Endothelial cell (in vitro differentiated cells): Measurements from ENCODE around the gene BRIX1. TPM values are rescaled to one million over a fixed set of nuclear protein-coding genes. Genes with fewer than 3 reads are reported as not detected.

Experiments
- DNase-seq: peaks from one replicate; pipeline ENCODE4 v3.0.0; 2021; ENCODE audit warnings: low spot score
- H3K27ac Mint-ChIP-seq: one replicate; pipeline ENCODE4 v1.8.0; 2021; ENCODE audit warnings: mixed read lengths, inconsistent platforms; ENCODE audit not compliant: unreplicated experiment
- H3K27me3 Mint-ChIP-seq: one replicate; pipeline ENCODE4 v1.8.0; 2021; ENCODE audit warnings: mild to moderate bottlenecking, moderate library complexity, mixed read lengths, inconsistent platforms; ENCODE audit not compliant: unreplicated experiment
- H3K36me3 Mint-ChIP-seq: one replicate; pipeline ENCODE4 v1.8.0; 2021; ENCODE audit warnings: mild to moderate bottlenecking, low read depth, mixed read lengths, inconsistent platforms; ENCODE audit not compliant: unreplicated experiment
- H3K4me1 Mint-ChIP-seq: one replicate; pipeline ENCODE4 v1.8.0; 2021; ENCODE audit warnings: mild to moderate bottlenecking, mixed read lengths, inconsistent platforms; ENCODE audit not compliant: unreplicated experiment
- H3K4me3 Mint-ChIP-seq: one replicate; pipeline ENCODE4 v1.8.0; 2021; ENCODE audit warnings: mild to moderate bottlenecking, mixed read lengths, inconsistent platforms; ENCODE audit not compliant: unreplicated experiment
- H3K9me3 Mint-ChIP-seq: one replicate; pipeline ENCODE4 v1.8.0; 2021; ENCODE audit warnings: mixed read lengths, inconsistent platforms; ENCODE audit not compliant: unreplicated experiment
- CTCF ChIP-seq: fragments of 200-600 bp; sonication (generic); IDR thresholded peaks from one replicate; pipeline ENCODE4 v1.5.0; 2021; ENCODE audit warnings: antibody characterized with exemption; ENCODE audit not compliant: unreplicated experiment
- total RNA-seq: library from RNA; stranded (reverse); fragmentation: NEBNext Ultra II Directional; extraction: Animal tissue kit (Norgen Biotek cat#: 25700); gene quantifications from one replicate; pipeline ENCODE4 v1.2.1, GENCODE V29; 2021; ENCODE audit not compliant: unreplicated experiment

BRIX1 gene
- total RNA-seq, 1 donor from 2014 or later: 21.2 TPM

GRCh38 chr5:34891981-34892380, 23.5 kb upstream of the BRIX1 start:
- no peaks in the 10 kb centered on the region for H3K36me3 Mint-ChIP-seq
- H3K27me3 Mint-ChIP-seq: peaks cover 2% of the 10 kb centered on the region
- TF ChIP-seq CTCF: no peak

GRCh38 chr5:34892414-34892813, 23.1 kb upstream of the BRIX1 start:
- TF ChIP-seq CTCF: no peak
- no peak overlapping the region for H3K4me3 Mint-ChIP-seq
- no peaks in the 10 kb centered on the region for H3K4me1 Mint-ChIP-seq
- no peak overlapping the region for H3K27ac Mint-ChIP-seq
- no peaks in the 10 kb centered on the region for H3K36me3 Mint-ChIP-seq
- peaks cover 2% of the 10 kb centered on the region for H3K27me3 Mint-ChIP-seq
- DNase-seq: no peak
- H3K9me3 Mint-ChIP-seq: no peaks in the 10 kb centered on the region

More at GRCh38 chr5:34891981-34892380, 23.5 kb upstream of the BRIX1 start:
- DNase-seq: no peak
- H3K9me3 Mint-ChIP-seq: no peaks in the 10 kb centered on the region
- no peak overlapping the region for H3K27ac Mint-ChIP-seq
- no peak overlapping the region for H3K4me3 Mint-ChIP-seq
- no peaks in the 10 kb centered on the region for H3K4me1 Mint-ChIP-seq

- no peak for DNase-seq
- H3K27ac Mint-ChIP-seq: no peak overlapping the region
- no peak overlapping the region for H3K4me3 Mint-ChIP-seq
- H3K4me1 Mint-ChIP-seq: no peaks in the 10 kb centered on the region
- H3K27me3 Mint-ChIP-seq: no peaks in the 10 kb centered on the region
- no peaks in the 10 kb centered on the region for H3K9me3 Mint-ChIP-seq
- no peak for TF ChIP-seq CTCF
- no peaks in the 10 kb centered on the region for H3K36me3 Mint-ChIP-seq
These were observed 20.8 kb upstream of the BRIX1 start for GRCh38 chr5:34894716-34895115.

GRCh38 chr5:34895641-34896419, 19.7 kb upstream of the BRIX1 start:
- H3K4me1 Mint-ChIP-seq: no peaks in the 10 kb centered on the region
- no peak for TF ChIP-seq CTCF
- DNase-seq: no peak
- no peak overlapping the region for H3K27ac Mint-ChIP-seq
- H3K9me3 Mint-ChIP-seq: no peaks in the 10 kb centered on the region
- no peak overlapping the region for H3K4me3 Mint-ChIP-seq
- no peaks in the 10 kb centered on the region for H3K36me3 Mint-ChIP-seq
- no peaks in the 10 kb centered on the region for H3K27me3 Mint-ChIP-seq

GRCh38 chr5:34897646-34898045, 17.9 kb upstream of the BRIX1 start:
- Mint-ChIP-seq H3K27ac (no peak overlapping the region), H3K9me3 (no peaks in the 10 kb centered on the region), H3K27me3 (no peaks in the 10 kb centered on the region), H3K4me1 (no peaks in the 10 kb centered on the region), H3K4me3 (no peak overlapping the region), H3K36me3 (no peaks in the 10 kb centered on the region)
- no peak for TF ChIP-seq CTCF
- DNase-seq: no peak
